Measurements from ENCODE around the gene DIPK2B.

Gene DIPK2B

GRCh38 chrX:45164021-45164621, 36.6 kb downstream of the DIPK2B start:
- no peak for DNase-seq (ENCODE audit: low read depth in 2 of 3, low spot score in 1 of 3)

- no peak for DNase-seq (ENCODE audit: low read depth in 2 of 3, low spot score in 1 of 3)
Observed at GRCh38 chrX:45157647-45158046, 43.0 kb downstream of the DIPK2B start.

- no peak for DNase-seq (ENCODE audit: low read depth in 2 of 3, low spot score in 1 of 3)
Observed at GRCh38 chrX:45154462-45154861, 46.2 kb downstream of the DIPK2B start.

GRCh38 chrX:45154033-45154360, 46.7 kb downstream of the DIPK2B start:
- no peak for DNase-seq (ENCODE audit: low read depth in 2 of 3, low spot score in 1 of 3)

Measured in stimulated activated CD4-positive, alpha-beta T cell treated with anti-CD3 and anti-CD28 coated beads, Interleukin-12 subunit alpha, Interleukin-12 subunit beta, amount 100 ng/mL, for 48 hours (primary cell).